Keratinocyte (primary cell): Measurements from ENCODE around the gene PRMT1.

Experiments used
- EZH2 ChIP-seq: IDR thresholded peaks from one replicate; pipeline ENCODE4 v1.6.1; 2012; ENCODE audit warnings: inconsistent platforms, mild to moderate bottlenecking, low read length, moderate library complexity
- TF ChIP-seq, protein P1 (sequence below), 3 experiments: IDR thresholded peaks in 1 of 3; conservative IDR thresholded peaks in 1 of 3; optimal IDR thresholded peaks in 1 of 3; 2 replicates in 2 of 3; 3 replicates in 1 of 3; pipeline versions ENCODE3 to v1.5.1; 2011; ENCODE audit warnings: low read length in 3 of 3, mild to moderate bottlenecking in 3 of 3, moderate library complexity in 2 of 3, control low read depth in 1 of 3, inconsistent platforms in 1 of 3; ENCODE audit not compliant: insufficient read depth in 2 of 3; ENCODE audit errors: extremely low read depth in 1 of 3

DNA sequence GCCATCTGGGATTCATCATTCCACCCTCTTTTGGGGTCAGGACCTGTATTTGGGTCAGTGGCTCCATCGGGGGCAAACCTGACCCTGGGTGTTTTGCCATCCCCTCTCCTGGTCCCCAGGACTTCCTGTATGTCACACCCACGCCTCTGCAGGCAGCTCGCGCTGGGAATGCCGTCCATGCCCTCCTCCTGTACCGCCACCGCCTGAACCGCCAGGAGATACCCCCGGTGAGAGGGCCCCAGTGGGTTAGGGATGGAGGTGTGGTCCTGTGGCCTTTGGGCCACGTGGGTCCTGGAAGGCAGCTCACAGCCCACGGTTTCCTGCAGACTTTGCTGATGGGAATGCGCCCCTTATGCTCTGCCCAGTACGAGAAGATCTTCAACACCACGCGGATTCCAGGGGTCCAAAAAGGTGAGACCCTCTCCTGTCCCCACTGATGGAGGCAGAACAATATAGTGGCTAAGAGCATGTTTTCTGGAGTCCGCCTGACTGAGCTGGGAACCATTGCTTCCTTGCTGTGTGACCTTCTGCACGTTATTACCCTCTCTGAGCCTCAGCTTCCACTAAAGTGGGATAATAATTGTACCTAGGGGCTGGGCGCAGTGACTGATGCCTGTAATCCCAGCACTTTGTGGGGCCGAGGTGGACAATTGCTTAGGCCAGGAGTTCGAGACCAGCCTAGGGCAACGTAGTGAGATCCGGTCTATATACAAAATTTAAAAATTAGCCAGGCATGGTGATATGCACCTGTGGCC, 28.0 kb downstream of the PRMT1 start:
- TF ChIP-seq, protein P1, sequence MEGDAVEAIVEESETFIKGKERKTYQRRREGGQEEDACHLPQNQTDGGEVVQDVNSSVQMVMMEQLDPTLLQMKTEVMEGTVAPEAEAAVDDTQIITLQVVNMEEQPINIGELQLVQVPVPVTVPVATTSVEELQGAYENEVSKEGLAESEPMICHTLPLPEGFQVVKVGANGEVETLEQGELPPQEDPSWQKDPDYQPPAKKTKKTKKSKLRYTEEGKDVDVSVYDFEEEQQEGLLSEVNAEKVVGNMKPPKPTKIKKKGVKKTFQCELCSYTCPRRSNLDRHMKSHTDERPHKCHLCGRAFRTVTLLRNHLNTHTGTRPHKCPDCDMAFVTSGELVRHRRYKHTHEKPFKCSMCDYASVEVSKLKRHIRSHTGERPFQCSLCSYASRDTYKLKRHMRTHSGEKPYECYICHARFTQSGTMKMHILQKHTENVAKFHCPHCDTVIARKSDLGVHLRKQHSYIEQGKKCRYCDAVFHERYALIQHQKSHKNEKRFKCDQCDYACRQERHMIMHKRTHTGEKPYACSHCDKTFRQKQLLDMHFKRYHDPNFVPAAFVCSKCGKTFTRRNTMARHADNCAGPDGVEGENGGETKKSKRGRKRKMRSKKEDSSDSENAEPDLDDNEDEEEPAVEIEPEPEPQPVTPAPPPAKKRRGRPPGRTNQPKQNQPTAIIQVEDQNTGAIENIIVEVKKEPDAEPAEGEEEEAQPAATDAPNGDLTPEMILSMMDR (optimal IDR thresholded peaks at IDR 0.05 in 1 of 3, IDR thresholded peaks at IDR 0.05 in 1 of 3, conservative IDR thresholded peaks at IDR 0.05 in 1 of 3; ENCODE audit: extremely low read depth in 1 of 3, insufficient read depth in 2 of 3, low read length in 3 of 3), result no peak
- TF ChIP-seq EZH2, result no peak
